Caco-2 (cell line): ENCODE results near the gene GPR173. TPM values are rescaled to one million over a fixed set of nuclear protein-coding genes. Genes with fewer than 3 reads are reported as not detected.

ENCODE experiments used
- BruUV-seq: library from RNA; stranded (reverse); fragments of 400-500 nt; replicated peaks from 2 replicates; lab custom pipeline; 2021; lab: Mats Ljungman, UMichigan
- CTCF ChIA-PET: fragments of 300-600 bp; sonication (Branson Sonifier 250); formaldehyde crosslinking; loops from one replicate; lab custom pipeline; 2022; ENCODE audit warnings: antibody characterized with exemption; lab: Charles Lee
- POLR2A ChIA-PET: fragments of 300-600 bp; sonication (Branson Sonifier 250); formaldehyde crosslinking; loops from one replicate; lab custom pipeline; 2022; ENCODE audit warnings: antibody characterized with exemption; lab: Charles Lee
- DNase-seq, 2 experiments: peaks; one replicate each; pipeline versions ENCODE4 v3.0.0 to v3.0.0-alpha.2; 2020 to 2022
- H3K27me3 ChIP-seq: replicated peaks from 2 replicates; pipeline ENCODE4 v1.6.0; 2011; ENCODE audit warnings: low read length; ENCODE audit not compliant: control insufficient read depth, insufficient read depth
- H3K36me3 ChIP-seq: 2 replicates; pipeline ENCODE4 v1.5.1; 2011; ENCODE audit warnings: low read length; ENCODE audit not compliant: control insufficient read depth, insufficient read depth
- H3K4me1 ChIP-seq: fragments of 250-450 bp; sonication (Bioruptor Pico); 2 replicates; pipeline ENCODE4 v1.5.1; 2020; ENCODE audit warnings: mild to moderate bottlenecking
- H3K4me3 ChIP-seq: 2 replicates; pipeline ENCODE4 v1.5.1; 2011; ENCODE audit warnings: low read depth, mild to moderate bottlenecking, control low read depth, low read length
- H3K9me3 ChIP-seq: fragments of 250-450 bp; sonication (Bioruptor Pico); 2 replicates; pipeline ENCODE4 v1.5.1; 2020; ENCODE audit warnings: mild to moderate bottlenecking, moderate library complexity
- H3K27ac Mint-ChIP-seq: one replicate; pipeline ENCODE4 v1.8.0; 2022; ENCODE audit warnings: mixed read lengths; ENCODE audit not compliant: unreplicated experiment
- H3K27me3 Mint-ChIP-seq: one replicate; pipeline ENCODE4 v1.8.0; 2022; ENCODE audit warnings: mixed read lengths; ENCODE audit not compliant: insufficient read depth, unreplicated experiment
- H3K36me3 Mint-ChIP-seq: one replicate; pipeline ENCODE4 v1.8.0; 2022; ENCODE audit warnings: mild to moderate bottlenecking, mixed read lengths; ENCODE audit not compliant: insufficient read depth, unreplicated experiment
- H3K4me1 Mint-ChIP-seq: one replicate; pipeline ENCODE4 v1.8.0; 2022; ENCODE audit warnings: low read depth, mixed read lengths; ENCODE audit not compliant: unreplicated experiment
- H3K4me3 Mint-ChIP-seq: one replicate; pipeline ENCODE4 v1.8.0; 2022; ENCODE audit warnings: mild to moderate bottlenecking, moderate library complexity, mixed read lengths; ENCODE audit not compliant: unreplicated experiment
- H3K9me3 Mint-ChIP-seq: one replicate; pipeline ENCODE4 v1.8.0; 2022; ENCODE audit warnings: mixed read lengths; ENCODE audit not compliant: unreplicated experiment
- CTCF ChIP-seq, 2 experiments: fragments of 200-600 bp in 1 of 2; IDR thresholded peaks; 1 replicate in 1 of 2; 2 replicates in 1 of 2; pipeline versions ENCODE4 v1.5.1 to v1.8.0; 2011 to 2022; ENCODE audit warnings: antibody characterized with exemption in 1 of 2, control low read depth in 1 of 2, inconsistent platforms in 1 of 2, low read depth in 1 of 2, low read length in 1 of 2, mild to moderate bottlenecking in 1 of 2, moderate library complexity in 1 of 2; ENCODE audit not compliant: insufficient read depth in 1 of 2, severe bottlenecking in 1 of 2, unreplicated experiment in 1 of 2
- intact Hi-C: fragments of 100-400 bp; cut with micrococcal nuclease; formaldehyde crosslinking; loops from one replicate; pipeline ENCODE4 v1.10.0; 2022; ENCODE audit not compliant: unreplicated experiment
- total RNA-seq: library from RNA; stranded (reverse); gene quantifications from 2 replicates; pipeline ENCODE4 v1.2.3, GENCODE V29; 2022

The GPR173 gene
- total RNA-seq, 1 experiment from 2014 or later, result 0.18 TPM

GRCh38 chrX:53039236-53039635 lies 9.4 kb upstream of the GPR173 start:
- no peaks in the 10 kb centered on the region for H3K36me3 Mint-ChIP-seq
- BruUV-seq, result no TSS peak
- CTCF ChIA-PET, result no interaction called here

GRCh38 chrX:53044995-53045394 lies 3.6 kb upstream of the GPR173 start:
- peaks cover 6% of the 10 kb centered on the region for H3K27me3 Mint-ChIP-seq
- H3K36me3 Mint-ChIP-seq, result no peaks in the 10 kb centered on the region
- CTCF ChIA-PET, result no interaction called here

More at GRCh38 chrX:53039236-53039635, 9.4 kb upstream of the GPR173 start:
- intact Hi-C loops, result no loop called here
- no peak overlapping the region for H3K27ac Mint-ChIP-seq
- no peak for TF ChIP-seq CTCF (IDR thresholded peaks at IDR 0.05; ENCODE audit: insufficient read depth in 1 of 2, low read depth in 1 of 2, low read length in 1 of 2, severe bottlenecking in 1 of 2, unreplicated experiment in 1 of 2)
- peaks cover 10% of the 10 kb centered on the region for H3K27me3 Mint-ChIP-seq
- H3K4me3 Mint-ChIP-seq, result no peak overlapping the region
- no peak overlapping the region for H3K4me3 ChIP-seq
- no peaks in the 10 kb centered on the region for H3K4me1 ChIP-seq
- H3K4me1 Mint-ChIP-seq, result no peaks in the 10 kb centered on the region
- H3K9me3 Mint-ChIP-seq, result no peaks in the 10 kb centered on the region
- DNase-seq, result no peak
- no peaks in the 10 kb centered on the region for H3K9me3 ChIP-seq
- POLR2A ChIA-PET, result no interaction called here
- H3K27me3 ChIP-seq, result no peaks in the 10 kb centered on the region
- no peaks in the 10 kb centered on the region for H3K36me3 ChIP-seq

GRCh38 chrX:53047228-53047627 lies 1.4 kb upstream of the GPR173 start:
- CTCF ChIA-PET, result no interaction called here
- intact Hi-C loops, result loop anchor here (1.0 kb wide), 1 partner anchor 46 kb away; no protein-coding TSS in a partner anchor
- no peak overlapping the region for H3K4me3 Mint-ChIP-seq
- POLR2A ChIA-PET, result no interaction called here
- H3K4me1 Mint-ChIP-seq, result no peaks in the 10 kb centered on the region
- no peaks in the 10 kb centered on the region for H3K27me3 ChIP-seq
- no peaks in the 10 kb centered on the region for H3K36me3 Mint-ChIP-seq
- no peaks in the 10 kb centered on the region for H3K9me3 Mint-ChIP-seq
- no peak overlapping the region for H3K27ac Mint-ChIP-seq
- H3K4me1 ChIP-seq, result no peaks in the 10 kb centered on the region
- DNase-seq, result no peak
- no peak overlapping the region for H3K4me3 ChIP-seq
- BruUV-seq, result no TSS peak
- peaks cover 6% of the 10 kb centered on the region for H3K27me3 Mint-ChIP-seq
- H3K36me3 ChIP-seq, result no peaks in the 10 kb centered on the region
- no peaks in the 10 kb centered on the region for H3K9me3 ChIP-seq
- TF ChIP-seq CTCF (IDR thresholded peaks at IDR 0.05; ENCODE audit: insufficient read depth in 1 of 2, low read depth in 1 of 2, low read length in 1 of 2, severe bottlenecking in 1 of 2, unreplicated experiment in 1 of 2), result peak in 1 of 2 experiments; percentile 34

More at GRCh38 chrX:53044995-53045394, 3.6 kb upstream of the GPR173 start:
- Mint-ChIP-seq H3K4me3 (no peak overlapping the region), H3K9me3 (no peaks in the 10 kb centered on the region), H3K4me1 (no peaks in the 10 kb centered on the region), H3K27ac (no peak overlapping the region)
- H3K9me3 ChIP-seq, result no peaks in the 10 kb centered on the region
- H3K27me3 ChIP-seq, result no peaks in the 10 kb centered on the region
- no peak for TF ChIP-seq CTCF (IDR thresholded peaks at IDR 0.05; ENCODE audit: insufficient read depth in 1 of 2, low read depth in 1 of 2, low read length in 1 of 2, severe bottlenecking in 1 of 2, unreplicated experiment in 1 of 2)
- no peak for DNase-seq
- H3K4me3 ChIP-seq, result no peak overlapping the region
- intact Hi-C loops, result no loop called here
- no peaks in the 10 kb centered on the region for H3K4me1 ChIP-seq
- no peaks in the 10 kb centered on the region for H3K36me3 ChIP-seq
- POLR2A ChIA-PET, result no interaction called here
- no TSS peak for BruUV-seq
